Breast epithelium (tissue), 3 donors: ENCODE data around the gene FAAP20.

Experiments used
- POLR2A ChIP-seq: fragments of 450-650 bp; IDR thresholded peaks from one replicate; pipeline ENCODE4 v1.6.1; 2016; ENCODE audit warnings: antibody characterized with exemption, mild to moderate bottlenecking, moderate library complexity
- TF ChIP-seq, protein P1 (sequence below), 3 donors: fragments of 450-650 bp; IDR thresholded peaks; one replicate each; pipeline ENCODE4 v1.5.1; 2016 to 2017; ENCODE audit warnings: antibody characterized with exemption in 3 of 3, mild to moderate bottlenecking in 3 of 3, moderate library complexity in 3 of 3

DNA sequence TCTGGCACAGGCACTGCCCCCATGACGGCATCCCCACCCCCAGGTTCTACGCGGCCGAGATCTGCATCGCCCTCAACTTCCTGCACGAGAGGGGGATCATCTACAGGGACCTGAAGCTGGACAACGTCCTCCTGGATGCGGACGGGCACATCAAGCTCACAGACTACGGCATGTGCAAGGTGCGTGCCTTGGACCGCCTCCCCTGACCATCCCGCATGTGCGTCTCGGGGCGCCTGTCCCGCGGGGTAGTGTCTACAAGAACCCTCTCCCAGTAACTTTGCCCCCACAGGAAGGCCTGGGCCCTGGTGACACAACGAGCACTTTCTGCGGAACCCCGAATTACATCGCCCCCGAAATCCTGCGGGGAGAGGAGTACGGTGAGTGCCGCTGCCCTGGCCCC, 22.6 kb downstream of the FAAP20 start:
- no peak for TF ChIP-seq POLR2A
- TF ChIP-seq, protein P1, sequence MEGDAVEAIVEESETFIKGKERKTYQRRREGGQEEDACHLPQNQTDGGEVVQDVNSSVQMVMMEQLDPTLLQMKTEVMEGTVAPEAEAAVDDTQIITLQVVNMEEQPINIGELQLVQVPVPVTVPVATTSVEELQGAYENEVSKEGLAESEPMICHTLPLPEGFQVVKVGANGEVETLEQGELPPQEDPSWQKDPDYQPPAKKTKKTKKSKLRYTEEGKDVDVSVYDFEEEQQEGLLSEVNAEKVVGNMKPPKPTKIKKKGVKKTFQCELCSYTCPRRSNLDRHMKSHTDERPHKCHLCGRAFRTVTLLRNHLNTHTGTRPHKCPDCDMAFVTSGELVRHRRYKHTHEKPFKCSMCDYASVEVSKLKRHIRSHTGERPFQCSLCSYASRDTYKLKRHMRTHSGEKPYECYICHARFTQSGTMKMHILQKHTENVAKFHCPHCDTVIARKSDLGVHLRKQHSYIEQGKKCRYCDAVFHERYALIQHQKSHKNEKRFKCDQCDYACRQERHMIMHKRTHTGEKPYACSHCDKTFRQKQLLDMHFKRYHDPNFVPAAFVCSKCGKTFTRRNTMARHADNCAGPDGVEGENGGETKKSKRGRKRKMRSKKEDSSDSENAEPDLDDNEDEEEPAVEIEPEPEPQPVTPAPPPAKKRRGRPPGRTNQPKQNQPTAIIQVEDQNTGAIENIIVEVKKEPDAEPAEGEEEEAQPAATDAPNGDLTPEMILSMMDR (IDR thresholded peaks at IDR 0.05) = no peak
